GM04503 (cell line): ENCODE data around the gene COLEC11.
"Not testable (repeated sequence)": the region's sequence is repeated elsewhere in the genome, so short reads cannot be mapped to it uniquely, and the experiment has no call there.

Source experiments
- DNase-seq: peaks from one replicate; pipeline ENCODE4 v3.0.0-alpha.2; 2012; ENCODE audit warnings: low read depth

The COLEC11 gene

DNA sequence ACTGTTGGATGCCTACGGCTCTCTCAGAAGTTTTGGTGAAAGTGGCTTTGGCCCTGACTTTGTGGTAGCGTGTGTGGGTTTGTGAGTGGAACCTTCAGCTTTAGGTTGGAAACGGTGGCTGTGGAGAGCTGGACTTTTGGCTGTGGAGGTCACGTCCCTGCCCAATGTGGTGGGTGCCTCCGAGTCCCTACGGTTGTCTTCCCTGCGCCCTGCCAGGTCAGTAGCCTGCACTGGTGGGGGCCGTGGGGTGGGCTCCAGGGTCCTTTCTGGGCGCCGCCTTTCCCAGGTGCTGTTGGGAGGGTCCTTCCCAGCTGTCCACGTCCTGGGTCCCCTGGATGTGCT, 11.1 kb downstream of the COLEC11 start:
- no peak for DNase-seq

GRCh38 chr2:3606370-3607201, 11.7 kb downstream of the COLEC11 start:
- no peak for DNase-seq

DNA sequence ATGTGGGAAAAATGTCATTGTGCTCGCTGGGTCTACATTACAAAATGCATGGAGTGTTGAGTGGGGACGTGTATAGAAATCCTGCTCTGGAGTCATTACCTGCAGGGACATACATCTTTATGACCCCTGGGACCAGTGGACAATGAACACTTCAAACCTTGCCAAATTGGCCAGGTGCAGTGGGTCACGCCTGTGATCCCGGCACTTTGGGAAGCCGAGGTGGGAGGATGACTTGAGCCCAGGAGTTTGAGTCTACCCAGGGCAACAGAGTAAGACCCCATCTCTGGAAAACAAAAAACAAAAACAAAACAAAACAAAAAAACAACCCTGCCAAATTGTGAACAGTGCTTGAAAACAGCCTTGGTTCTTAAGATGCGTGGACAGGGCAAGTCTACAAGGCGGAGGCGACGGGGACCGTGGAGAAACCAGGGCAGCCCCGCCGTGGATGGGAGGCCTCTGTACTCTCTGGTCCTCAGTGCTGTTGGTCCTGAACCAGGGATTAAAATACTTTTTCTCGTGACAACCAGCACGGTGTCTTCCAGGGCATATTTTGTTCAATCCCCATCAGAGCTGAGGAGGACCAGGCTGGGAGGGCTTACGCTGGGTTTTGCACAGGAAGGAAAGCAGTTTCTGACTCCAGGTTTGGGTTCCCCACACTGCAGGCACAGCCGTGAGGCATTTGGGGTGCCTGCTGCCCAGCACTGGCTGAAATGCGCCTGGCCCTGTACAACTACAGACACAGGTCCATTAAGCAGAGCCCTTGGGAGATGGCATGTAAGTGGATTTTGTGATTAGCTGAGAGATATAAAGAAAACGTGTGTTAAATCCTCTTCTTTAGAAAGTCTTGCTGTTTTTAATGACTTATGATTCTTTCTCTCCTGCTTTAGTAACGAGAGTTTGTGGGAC, 13.7 kb downstream of the COLEC11 start:
- no peak for DNase-seq

DNA sequence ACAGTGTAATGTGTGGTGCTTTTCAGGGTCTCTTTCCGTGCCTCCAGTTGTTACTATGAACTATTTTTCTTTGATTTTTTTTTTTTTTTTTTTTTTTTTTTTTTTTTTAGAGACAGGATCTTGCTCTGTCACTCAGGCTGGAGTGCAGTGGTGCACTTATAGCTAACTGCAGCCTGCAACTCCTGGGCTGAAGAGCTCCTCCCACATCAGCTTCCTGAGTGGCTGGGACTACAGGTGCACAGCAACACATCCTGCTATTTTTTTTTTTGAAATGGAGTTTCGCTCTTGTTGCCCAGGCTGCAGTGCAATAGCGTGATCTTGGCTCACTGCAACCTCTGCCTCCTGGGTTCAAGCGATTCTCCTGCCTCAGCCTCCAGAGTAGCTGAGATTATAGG, 14.4 kb downstream of the COLEC11 start:
- DNase-seq: not testable (repeated sequence)

DNA sequence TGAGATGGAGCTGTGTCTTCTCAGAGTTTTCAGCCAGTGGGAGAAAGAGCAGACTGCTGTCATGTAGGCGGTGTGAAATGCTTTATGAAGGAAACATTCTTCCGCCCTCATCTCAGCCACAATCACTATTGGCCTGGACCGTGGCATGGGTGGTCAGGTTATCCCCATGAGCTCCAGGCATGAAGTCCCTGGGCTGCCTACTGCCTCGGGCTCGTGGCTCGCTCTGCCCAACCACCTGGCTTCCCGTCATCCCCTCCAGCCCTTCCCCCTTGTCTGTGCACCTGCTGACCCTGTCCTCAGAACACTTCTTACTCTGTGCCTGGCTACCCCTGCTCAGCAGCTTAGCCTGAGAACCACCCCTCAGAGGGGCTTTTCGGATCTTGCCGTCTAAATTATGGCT, 15.5 kb downstream of the COLEC11 start:
- no peak for DNase-seq

GRCh38 chr2:3610881-3611505, 16.1 kb downstream of the COLEC11 start:
- DNase-seq: no peak

DNA sequence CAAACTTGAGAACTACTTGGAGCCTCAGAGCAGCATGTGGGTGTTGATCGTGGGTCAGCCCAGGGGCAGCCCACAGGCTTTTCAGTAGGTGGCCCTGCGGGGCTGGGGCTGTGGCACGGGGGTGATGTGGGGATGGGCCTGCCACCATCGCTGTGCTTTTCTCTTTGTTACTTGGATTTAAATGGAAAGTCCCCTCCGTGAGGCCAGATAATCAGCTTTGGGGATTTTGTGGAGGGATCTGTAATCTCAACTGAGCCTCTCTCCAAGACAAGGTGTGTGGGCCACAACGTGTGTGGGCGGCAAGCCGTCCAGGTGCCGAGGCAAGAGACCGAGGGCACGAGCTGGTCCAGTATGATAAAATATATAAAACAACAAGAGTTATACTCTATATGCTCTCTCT, 16.7 kb downstream of the COLEC11 start:
- no peak for DNase-seq

DNA sequence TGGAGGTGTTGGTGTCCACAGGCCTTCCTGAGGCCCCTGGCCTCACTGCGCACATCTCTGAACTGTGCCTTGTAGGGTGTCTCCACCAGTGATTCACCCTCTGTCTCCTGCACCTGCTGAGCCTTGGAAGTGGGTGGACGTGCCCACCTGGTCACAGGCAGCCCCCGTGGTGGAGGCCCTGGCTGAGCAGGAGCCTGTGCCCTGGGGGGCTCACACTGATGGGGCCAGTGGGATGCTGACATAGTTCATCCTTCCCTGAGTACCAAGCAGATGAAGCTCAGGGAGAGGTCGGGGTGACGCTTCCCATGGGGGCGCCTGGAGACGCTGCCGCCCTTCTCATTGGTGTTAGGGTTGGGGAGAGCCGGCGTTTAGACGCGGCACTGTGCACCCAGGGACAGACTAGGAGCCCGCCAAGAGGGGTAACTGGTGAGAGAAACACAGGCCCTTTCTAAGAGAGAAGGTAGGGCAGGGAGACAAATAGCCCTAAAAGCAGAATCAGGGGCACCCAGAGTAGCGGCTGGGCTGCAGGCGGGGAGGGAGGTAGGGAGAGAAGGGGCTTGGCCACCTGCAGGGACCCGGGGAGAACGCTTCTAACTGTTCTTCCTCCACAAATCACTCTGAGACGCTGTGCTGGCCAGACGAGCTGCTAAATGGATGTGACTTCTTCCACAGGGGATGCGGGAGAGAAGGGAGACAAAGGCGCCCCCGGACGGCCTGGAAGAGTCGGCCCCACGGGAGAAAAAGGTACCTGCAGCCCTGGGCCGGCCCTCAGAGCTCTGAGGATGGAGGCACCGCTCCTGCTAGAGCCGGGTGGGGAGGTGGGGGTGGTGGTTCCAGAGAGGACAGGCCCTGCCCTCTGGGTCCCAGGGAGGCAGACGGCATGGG, 18.0 kb downstream of the COLEC11 start:
- no peak for DNase-seq

- no peak for DNase-seq
These were observed 18.6 kb downstream of the COLEC11 start for GRCh38 chr2:3613524-3613905.

- DNase-seq: not testable (repeated sequence)
These were observed 19.8 kb downstream of the COLEC11 start for GRCh38 chr2:3614743-3615142.

- not testable (repeated sequence) for DNase-seq
These were observed 20.8 kb downstream of the COLEC11 start for GRCh38 chr2:3615541-3616200.

- DNase-seq: not testable (repeated sequence)
These were observed 21.7 kb downstream of the COLEC11 start for GRCh38 chr2:3616435-3617197.

- no peak for DNase-seq
These were observed 22.4 kb downstream of the COLEC11 start for GRCh38 chr2:3617198-3617890.

DNA sequence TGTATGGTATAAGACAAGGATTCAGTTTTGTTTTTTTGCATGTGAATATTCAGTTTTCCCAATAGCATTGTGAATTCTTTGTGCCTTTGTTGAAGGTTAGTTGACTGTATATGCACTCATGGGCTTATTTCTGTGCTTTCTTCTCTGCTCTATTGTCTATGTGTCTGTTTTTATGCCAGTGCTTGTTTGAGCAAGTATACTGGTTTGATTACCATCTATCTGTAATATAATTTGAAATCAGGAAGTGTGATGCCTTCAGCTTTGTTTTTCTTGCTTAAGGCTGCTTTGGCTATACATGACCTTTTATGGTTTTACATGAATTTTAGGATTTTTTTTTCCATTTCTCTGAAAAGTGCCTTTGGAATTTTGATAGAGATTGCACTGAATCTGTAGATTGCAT, 23.5 kb downstream of the COLEC11 start:
- DNase-seq: no peak

DNA sequence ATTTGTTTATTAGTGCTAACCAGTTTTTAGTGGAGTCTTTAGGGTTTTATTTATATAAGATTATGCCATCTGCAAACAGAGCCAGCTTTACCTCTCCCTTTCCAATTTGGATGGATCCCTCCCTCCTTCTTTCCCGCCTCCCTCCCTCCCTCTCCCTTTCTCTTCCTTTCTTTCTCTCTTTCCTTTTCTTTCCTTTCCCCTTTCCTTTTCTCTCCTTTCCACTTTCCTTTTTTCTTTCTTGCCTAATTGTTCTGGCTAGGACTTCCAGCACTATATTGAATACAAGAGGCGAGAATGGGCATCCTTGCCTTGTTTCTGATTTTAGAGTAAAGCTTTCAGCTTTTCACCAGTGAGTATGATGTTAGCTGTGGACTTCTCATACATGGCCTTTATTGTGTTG, 24.1 kb downstream of the COLEC11 start:
- DNase-seq: no peak

- DNase-seq: not testable (repeated sequence)
These were observed 24.7 kb downstream of the COLEC11 start for GRCh38 chr2:3619661-3620060.

- DNase-seq: no peak
These were observed 25.9 kb downstream of the COLEC11 start for GRCh38 chr2:3620834-3621233.

DNA sequence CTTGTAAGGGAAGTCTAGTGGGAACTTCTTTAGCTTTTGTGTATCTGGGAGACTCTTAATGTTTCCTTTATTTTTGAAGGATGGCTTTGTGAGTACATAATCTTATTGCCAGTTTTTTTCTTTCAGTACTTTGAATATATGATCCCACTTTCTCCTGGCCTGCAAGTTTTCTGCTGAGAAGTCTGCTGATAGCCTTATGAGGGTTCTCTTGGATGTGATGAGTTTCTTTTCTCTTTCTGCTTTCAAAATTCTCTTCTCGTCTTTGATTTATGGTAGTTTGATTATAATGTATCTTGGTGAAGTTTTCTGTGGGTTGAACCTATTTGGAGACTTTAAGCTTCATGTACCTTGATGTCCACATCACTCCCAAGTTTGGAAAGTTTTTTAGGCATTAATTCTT, 28.1 kb downstream of the COLEC11 start:
- no peak for DNase-seq

GRCh38 chr2:3624059-3624794, 29.3 kb downstream of the COLEC11 start:
- no peak for DNase-seq
